Heart right ventricle (tissue), 16 donors: ENCODE data around the gene ASMTL. TPM values are rescaled to one million over a fixed set of nuclear protein-coding genes. Genes with fewer than 3 reads are reported as not detected.
A peak's percentile ranks its signal among the peaks of the same experiment; 100 is the strongest.
"Not testable (repeated sequence)": the region's sequence is repeated elsewhere in the genome, so short reads cannot be mapped to it uniquely, and the experiment has no call there.

Experiments used
- ATAC-seq, 8 donors: fragments of 200-7000 bp; cut with Tn5 transposase; one replicate each; pipeline ENCODE4 v1.9.1; 2020; ENCODE audit warnings: mild to moderate bottlenecking in 8 of 8, moderate library complexity in 8 of 8, moderate number of reproducible peaks in 1 of 8
- DNase-seq, 2 donors: peaks; one replicate each; pipeline ENCODE4 v3.0.0-alpha.2; 2020
- H3K27ac ChIP-seq, 10 donors: fragments of 200-600 bp; sonication (generic) in 2 of 10; one replicate each; pipeline versions ENCODE4 v1.5.0 to v1.8.0; 2020 to 2022; ENCODE audit warnings: mild to moderate bottlenecking in 3 of 10
- H3K27me3 ChIP-seq, 7 donors: fragments of 200-600 bp; one replicate each; pipeline ENCODE4 v1.8.0; 2021 to 2022; ENCODE audit warnings: mild to moderate bottlenecking in 2 of 7
- H3K36me3 ChIP-seq, 9 donors: fragments of 200-600 bp; sonication (generic) in 1 of 9; one replicate each; pipeline versions ENCODE4 v1.5.0 to v1.8.0; 2020 to 2022; ENCODE audit warnings: mild to moderate bottlenecking in 2 of 9
- H3K4me1 ChIP-seq, 9 donors: fragments of 200-600 bp; sonication (generic) in 1 of 9; one replicate each; pipeline versions ENCODE4 v1.5.0 to v1.8.0; 2020 to 2022; ENCODE audit warnings: mild to moderate bottlenecking in 4 of 9
- H3K4me3 ChIP-seq, 10 donors: fragments of 200-600 bp; sonication (generic) in 2 of 10; one replicate each; pipeline versions ENCODE4 v1.5.0 to v1.8.0; 2020 to 2022; ENCODE audit warnings: mild to moderate bottlenecking in 7 of 10, moderate library complexity in 2 of 10
- H3K9me3 ChIP-seq, 11 donors: fragments of 200-600 bp in 10 of 11; sonication (generic) in 2 of 11; one replicate each; pipeline versions ENCODE4 v1.5.0 to v1.8.0; 2013 to 2022; ENCODE audit warnings: mild to moderate bottlenecking in 2 of 11, control low read depth in 1 of 11, moderate library complexity in 1 of 11
- CTCF ChIP-seq, 9 donors: fragments of 200-600 bp; sonication (generic) in 2 of 9; IDR thresholded peaks; one replicate each; pipeline versions ENCODE4 v1.5.0 to v1.8.0; 2021 to 2022; ENCODE audit warnings: antibody characterized with exemption in 9 of 9, mild to moderate bottlenecking in 5 of 9, moderate library complexity in 1 of 9
- WGBS, 2 donors: extraction: QIAGEN DNeasy Blood & Tissue Kit; methylation state at CpG; one replicate each; pipeline ENCODE4 v1.1.7; 2013; ENCODE audit warnings: inconsistent platforms in 1 of 2; 5-methylcytosine and 5-hydroxymethylcytosine counted together
- intact Hi-C, 10 donors: fragments of 100-400 bp; cut with DNase I; formaldehyde crosslinking; loops; one replicate each; pipeline versions ENCODE4 v1.11.1 to v1.14.2; 2022
- polyA plus RNA-seq, 2 donors: library from polyadenylated mRNA; stranded (reverse); fragments of 200-250 nt; gene quantifications; one replicate each; pipeline ENCODE4 v1.2.3, GENCODE V29; 2013
- total RNA-seq, 10 donors: library from RNA; stranded (reverse); fragmentation: NEBNext Ultra II Directional in 3 of 10; extraction: Animal tissue kit (Norgen Biotek cat#: 25700) in 3 of 10; gene quantifications; one replicate each; pipeline versions ENCODE4 v1.2.1 to v1.2.4, GENCODE V29; 2021 to 2023
- donor health status: Arrhythmogenic right ventricular cardiomyopathy.
- donor health status: ischemic (EF 13 %, LVEDD 7.1; RV severe dilation, severe dysfunction).
- donor health status: healthy with polysubstance abuse.
- donor health status: DM: no; HTN: yes; CAD: no.
- donor health status: DM: no; HTN: no; CAD: no.
- donor health status: ischemic (EF 25% LVEDD 6.9; RV normal size, moderate dysfunction).
- donor health status: ischemic (EF 25% LVEDD 5.7; RV mildly dilated, moderate dysfunction).
- donor health status: healthy.
- donor health status: DM: yes; HTN: yes; CAD: no.
- donor health status: Ischemic cardiomyopathy.
- donor health status: ischemic (EF 35%, LVEDD 5.7; RV mildly dilated, moderate dysfunction).
- donor health status: nonischemic (EF 11% LVEDD 7.7; RV severe dilation, severe dysfunction).
- donor health status: DM: yes; HTN: yes; CAD: no.
- donor health status: PGD.
- donor health status: ischemic (EF 29% LVEDD 5.4; RV normal size, mild dysfunction).
- donor health status: nonischemic (EF 23%, LVEDD 6.1; RV moderate dilation, normal function).

The ASMTL gene
- total and polyA plus RNA-seq, 12 donors, result 16.6 to 50.6 (median 38.3) TPM

- Histone ChIP-seq H3K4me1 (no peaks in the 10 kb centered on the region), H3K27me3 (no peaks in the 10 kb centered on the region), H3K9me3 (no peaks in the 10 kb centered on the region), H3K4me3 (no peak overlapping the region), H3K36me3 (peaks cover 0 to 71% (median 48%) of the 10 kb centered on the region in 9 donors), H3K27ac (no peak overlapping the region)
- intact Hi-C loops, result no loop called here
- ATAC-seq (no peak), DNase-seq (no peak)
- no peak for TF ChIP-seq CTCF (IDR thresholded peaks at IDR 0.05)
Observed at GRCh38 chrX:1407035-1407434, 45.7 kb downstream of the ASMTL start.

- DNase-seq, H3K4me1 ChIP-seq, H3K27ac ChIP-seq, H3K9me3 ChIP-seq, H3K4me3 ChIP-seq, ATAC-seq, intact Hi-C loops, H3K27me3 ChIP-seq: not testable (repeated sequence)
- H3K36me3 ChIP-seq, result peaks cover 0 to 73% (median 48%) of the 10 kb centered on the region in 9 donors
- WGBS, 2 donors, result 99 to 100% methylated on average over 2 of the region's 2 CpGs
Observed at GRCh38 chrX:1405769-1406168, 46.9 kb downstream of the ASMTL start.

- intact Hi-C loops, result not testable (repeated sequence)
- peaks cover 0 to 85% (median 48%) of the 10 kb centered on the region in 9 donors for H3K36me3 ChIP-seq
Observed at GRCh38 chrX:1403867-1404266, 48.8 kb downstream of the ASMTL start.

GRCh38 chrX:1403228-1403627, 49.5 kb downstream of the ASMTL start:
- WGBS, 2 donors, result 97 to 99% methylated on average over 10 of the region's 10 CpGs
- DNase-seq (no peak), ATAC-seq (no peak)
- Histone ChIP-seq H3K4me1 (no peaks in the 10 kb centered on the region), H3K9me3 (no peaks in the 10 kb centered on the region), H3K27ac (no peak overlapping the region), H3K36me3 (peaks cover 0 to 90% (median 48%) of the 10 kb centered on the region in 9 donors), H3K4me3 (no peak overlapping the region), H3K27me3 (no peaks in the 10 kb centered on the region)
- no peak for TF ChIP-seq CTCF (IDR thresholded peaks at IDR 0.05)
- intact Hi-C loops, result no loop called here

More at GRCh38 chrX:1403867-1404266, 48.8 kb downstream of the ASMTL start:
- WGBS, 2 donors, result 98 to 99% methylated on average over 3 of the region's 3 CpGs
- not testable (repeated sequence) for H3K4me1 ChIP-seq, H3K9me3 ChIP-seq, H3K4me3 ChIP-seq, H3K27me3 ChIP-seq, ATAC-seq, DNase-seq, H3K27ac ChIP-seq

- intact Hi-C loops, result no loop called here
Observed at GRCh38 chrX:1401611-1402430, 50.9 kb downstream of the ASMTL start.

More at GRCh38 chrX:1401611-1402430, 50.9 kb downstream of the ASMTL start:
- H3K9me3 ChIP-seq, result no peaks in the 10 kb centered on the region
- peaks cover 0 to 82% (median 37%) of the 10 kb centered on the region in 9 donors for H3K36me3 ChIP-seq
- no peak for TF ChIP-seq CTCF (IDR thresholded peaks at IDR 0.05)
- no peaks in the 10 kb centered on the region for H3K4me1 ChIP-seq
- H3K27me3 ChIP-seq, result no peaks in the 10 kb centered on the region
- ATAC-seq (peak in 3 of 8 donors; percentile 6 to 23 (median 16)), DNase-seq (no peak)
- no peak overlapping the region for H3K4me3 ChIP-seq
- H3K27ac ChIP-seq, result no peak overlapping the region
- WGBS, 2 donors, result 87 to 94% methylated on average over 30 of the region's 30 CpGs
